NCI-H345 (cell line): ENCODE results near the gene BMPR1B.
"Not testable (repeated sequence)": the region's sequence is repeated elsewhere in the genome, so short reads cannot be mapped to it uniquely, and the experiment has no call there.

Source experiments
- DNase-seq: peaks from one replicate; lab custom pipeline; 2025; lab: John Stamatoyannopoulos, UW

BMPR1B gene

GRCh38 chr4:95091272-95091671 is 333.5 kb downstream of the BMPR1B start:
- no peak for DNase-seq

- DNase-seq, result peak; percentile 79
Measured at GRCh38 chr4:95092766-95093165, 335.0 kb downstream of the BMPR1B start.

GRCh38 chr4:95093460-95093859 is 335.7 kb downstream of the BMPR1B start:
- DNase-seq, result no peak

- DNase-seq, result no peak
Measured at GRCh38 chr4:95093936-95094929, 336.5 kb downstream of the BMPR1B start.

GRCh38 chr4:95095348-95095974 is 337.7 kb downstream of the BMPR1B start:
- peak; percentile 16 for DNase-seq

- DNase-seq, result no peak
Measured at GRCh38 chr4:95102162-95102790, 344.5 kb downstream of the BMPR1B start.

- no peak for DNase-seq
Measured at GRCh38 chr4:95105112-95105511, 347.4 kb downstream of the BMPR1B start.

GRCh38 chr4:95105983-95106382 is 348.2 kb downstream of the BMPR1B start:
- no peak for DNase-seq

GRCh38 chr4:95106408-95106928 is 348.7 kb downstream of the BMPR1B start:
- DNase-seq, result no peak

GRCh38 chr4:95107004-95107403 is 349.2 kb downstream of the BMPR1B start:
- DNase-seq, result no peak

GRCh38 chr4:95107635-95108034 is 349.9 kb downstream of the BMPR1B start:
- DNase-seq, result no peak

- DNase-seq, result no peak
Measured at GRCh38 chr4:95108883-95109421, 351.2 kb downstream of the BMPR1B start.

GRCh38 chr4:95114521-95114920 is 356.8 kb downstream of the BMPR1B start:
- no peak for DNase-seq

GRCh38 chr4:95118497-95118896 is 360.7 kb downstream of the BMPR1B start:
- DNase-seq, result no peak

- DNase-seq, result no peak
Measured at GRCh38 chr4:95120456-95120855, 362.7 kb downstream of the BMPR1B start.

- DNase-seq, result no peak
Measured at GRCh38 chr4:95122001-95122400, 364.2 kb downstream of the BMPR1B start.

- DNase-seq, result peak; percentile 17
Measured at GRCh38 chr4:95124906-95125504, 367.2 kb downstream of the BMPR1B start.

GRCh38 chr4:95129031-95129430 is 371.3 kb downstream of the BMPR1B start:
- DNase-seq, result no peak

GRCh38 chr4:95129821-95130311 is 372.1 kb downstream of the BMPR1B start:
- DNase-seq, result no peak

- DNase-seq, result not testable (repeated sequence)
Measured at GRCh38 chr4:95134016-95134415, 376.3 kb downstream of the BMPR1B start.

- DNase-seq, result not testable (repeated sequence)
Measured at GRCh38 chr4:95139424-95139823, 381.7 kb downstream of the BMPR1B start.

GRCh38 chr4:95141361-95141760 is 383.6 kb downstream of the BMPR1B start:
- no peak for DNase-seq
